ENCODE results near the gene LZTS2.
"Not testable (repeated sequence)": the region's sequence is repeated elsewhere in the genome, so short reads cannot be mapped to it uniquely, and the experiment has no call there.

The LZTS2 gene

GRCh38 chr10:100999742-101000126, at the start of gene LZTS2:
Gene LZTS2 (plus strand): TSS chr10:100999808. CDS start chr10:101002539, 2,731 bp downstream.
- DNase-seq, result no peak

GRCh38 chr10:100960251-100960650, 39.4 kb upstream of the LZTS2 start:
- no peak for DNase-seq

- no peak for DNase-seq
Measured at GRCh38 chr10:100962351-100963080, 37.1 kb upstream of the LZTS2 start.

- no peak for DNase-seq
Measured at GRCh38 chr10:100963826-100964225, 35.8 kb upstream of the LZTS2 start.

- no peak for DNase-seq
Measured at GRCh38 chr10:100965820-100966219, 33.8 kb upstream of the LZTS2 start.

- no peak for DNase-seq
Measured at GRCh38 chr10:100966887-100967286, 32.7 kb upstream of the LZTS2 start.

GRCh38 chr10:100967332-100967731, 32.3 kb upstream of the LZTS2 start:
- no peak for DNase-seq

GRCh38 chr10:100968062-100968736, 31.4 kb upstream of the LZTS2 start:
- no peak for DNase-seq

- DNase-seq, result no peak
Measured at GRCh38 chr10:100968863-100969186, 30.8 kb upstream of the LZTS2 start.

- DNase-seq, result peak; percentile 34
Measured at GRCh38 chr10:100969187-100970075, 30.2 kb upstream of the LZTS2 start, which contains the start of gene SEMA4G. Gene SEMA4G (plus strand): TSS chr10:100969504. CDS start chr10:100972913, 3,409 bp downstream.

GRCh38 chr10:100970076-100970913, 29.3 kb upstream of the LZTS2 start:
- DNase-seq, result peak; percentile 34

GRCh38 chr10:100970914-100971811, 28.4 kb upstream of the LZTS2 start:
- DNase-seq, result no peak

GRCh38 chr10:100972115-100972903, 27.3 kb upstream of the LZTS2 start:
- no peak for DNase-seq

GRCh38 chr10:100972904-100973535, 26.6 kb upstream of the LZTS2 start:
- DNase-seq, result no peak

GRCh38 chr10:100975397-100975796, 24.2 kb upstream of the LZTS2 start:
- not testable (repeated sequence) for DNase-seq

GRCh38 chr10:100976906-100977305, 22.7 kb upstream of the LZTS2 start:
- no peak for DNase-seq

- no peak for DNase-seq
Measured at GRCh38 chr10:100977436-100977835, 22.2 kb upstream of the LZTS2 start.

- no peak for DNase-seq
Measured at GRCh38 chr10:100978121-100978900, 21.3 kb upstream of the LZTS2 start.

GRCh38 chr10:100978901-100979195, 20.8 kb upstream of the LZTS2 start:
- no peak for DNase-seq
